Activated naive CD4-positive, alpha-beta T cell treated with anti-CD3 and anti-CD28 coated beads, Interleukin-2, amount 50 U/mL, for 72 hours (primary cell): ENCODE data around the gene CYP2R1. TPM values are rescaled to one million over a fixed set of nuclear protein-coding genes. Genes with fewer than 3 reads are reported as not detected.
"Not testable (repeated sequence)": the region's sequence is repeated elsewhere in the genome, so short reads cannot be mapped to it uniquely, and the experiment has no call there.

Experiments used
- ATAC-seq, 2 donors: fragments of 150-1000 bp; cut with Tn5 transposase; 2 replicates each; pipeline ENCODE4 v1.10.0; 2021; ENCODE audit warnings: mild to moderate bottlenecking in 2 of 2, moderate library complexity in 2 of 2
- DNase-seq, 2 donors: peaks; one replicate each; pipeline ENCODE4 v3.0.0; 2021 to 2022; ENCODE audit warnings: low spot score in 2 of 2
- H3K27ac Mint-ChIP-seq, 2 donors: one replicate each; pipeline ENCODE4 v1.8.0; 2022; ENCODE audit warnings: mild to moderate bottlenecking in 2 of 2, mixed read lengths in 2 of 2
- H3K36me3 Mint-ChIP-seq, 2 donors: one replicate each; pipeline ENCODE4 v1.8.0; 2022; ENCODE audit warnings: mixed read lengths in 2 of 2
- H3K9me3 Mint-ChIP-seq, 2 donors: one replicate each; pipeline ENCODE4 v1.8.0; 2022; ENCODE audit warnings: mixed read lengths in 2 of 2
- total RNA-seq, 2 donors: library from RNA; stranded (reverse); gene quantifications; one replicate each; pipeline ENCODE4 v1.2.3, GENCODE V29; 2022

CYP2R1 gene
- total RNA-seq, 2 donors from 2014 or later: 5.1 to 20.6 TPM

GRCh38 chr11:14902650-14903350 is 10.8 kb upstream of the CYP2R1 start:
- no peaks in the 10 kb centered on the region for H3K9me3 Mint-ChIP-seq
- H3K27ac Mint-ChIP-seq: no peak overlapping the region
- ATAC-seq (no peak), DNase-seq (no peak)
- peaks cover 0 to 8% of the 10 kb centered on the region in 2 donors for H3K36me3 Mint-ChIP-seq

- ATAC-seq (no peak), DNase-seq (no peak)
- no peak overlapping the region for H3K27ac Mint-ChIP-seq
- H3K36me3 Mint-ChIP-seq: no peaks in the 10 kb centered on the region
- peaks cover 0 to 7% of the 10 kb centered on the region in 2 donors for H3K9me3 Mint-ChIP-seq
Observed at GRCh38 chr11:14898906-14899305, 6.9 kb upstream of the CYP2R1 start.

- Mint-ChIP-seq H3K27ac (no peak overlapping the region), H3K9me3 (peaks cover 0 to 7% of the 10 kb centered on the region in 2 donors), H3K36me3 (no peaks in the 10 kb centered on the region)
- DNase-seq (no peak), ATAC-seq (no peak)
Observed at GRCh38 chr11:14898355-14898754, 6.3 kb upstream of the CYP2R1 start.

- DNase-seq: no peak
- ATAC-seq: no peak
- no peak overlapping the region for H3K27ac Mint-ChIP-seq
- peaks cover 0 to 7% of the 10 kb centered on the region in 2 donors for H3K9me3 Mint-ChIP-seq
- peaks cover 7 to 20% of the 10 kb centered on the region in 2 donors for H3K36me3 Mint-ChIP-seq
Observed at GRCh38 chr11:14894657-14895598, 2.9 kb upstream of the CYP2R1 start.

GRCh38 chr11:14892577-14892976 is 546 bp upstream of the CYP2R1 start:
- DNase-seq: no peak
- H3K9me3 Mint-ChIP-seq: peaks cover 0 to 10% of the 10 kb centered on the region in 2 donors
- no peak for ATAC-seq
- H3K36me3 Mint-ChIP-seq: peaks cover 7 to 20% of the 10 kb centered on the region in 2 donors
- peak overlapping the region; percentile 69 to 97 for H3K27ac Mint-ChIP-seq

GRCh38 chr11:14891143-14892035 is 642 bp downstream of the CYP2R1 start:
- H3K9me3 Mint-ChIP-seq: peaks cover 0 to 10% of the 10 kb centered on the region in 2 donors
- H3K27ac Mint-ChIP-seq: peak overlapping the region; percentile 97 to 98
- H3K36me3 Mint-ChIP-seq: peaks cover 7 to 20% of the 10 kb centered on the region in 2 donors
- DNase-seq: peak; percentile 83 to 93
- peak; percentile 85 to 86 for ATAC-seq

GRCh38 chr11:14886513-14886912 is 5.5 kb downstream of the CYP2R1 start:
- peak overlapping the region in 1 of 2 donors; percentile 45 for H3K27ac Mint-ChIP-seq
- peaks cover 7 to 16% of the 10 kb centered on the region in 2 donors for H3K9me3 Mint-ChIP-seq
- no peak for ATAC-seq
- DNase-seq: no peak
- peaks cover 22 to 29% of the 10 kb centered on the region in 2 donors for H3K36me3 Mint-ChIP-seq

- ATAC-seq (no peak), DNase-seq (no peak)
- H3K36me3 Mint-ChIP-seq: peaks cover 15 to 26% of the 10 kb centered on the region in 2 donors
- H3K9me3 Mint-ChIP-seq: peaks cover 7 to 16% of the 10 kb centered on the region in 2 donors
- no peak overlapping the region for H3K27ac Mint-ChIP-seq
Observed at GRCh38 chr11:14884667-14885273, 7.3 kb downstream of the CYP2R1 start.

GRCh38 chr11:14883683-14884082 is 8.3 kb downstream of the CYP2R1 start:
- H3K27ac Mint-ChIP-seq, DNase-seq, ATAC-seq: not testable (repeated sequence)
- peaks cover 15 to 31% of the 10 kb centered on the region in 2 donors for H3K36me3 Mint-ChIP-seq
- peaks cover 7 to 16% of the 10 kb centered on the region in 2 donors for H3K9me3 Mint-ChIP-seq

- Mint-ChIP-seq H3K9me3 (peaks cover 7 to 12% of the 10 kb centered on the region in 2 donors), H3K36me3 (peaks cover 15 to 43% of the 10 kb centered on the region in 2 donors), H3K27ac (peak overlapping the region in 1 of 2 donors; percentile 25)
- ATAC-seq: no peak
- DNase-seq: no peak
Observed at GRCh38 chr11:14882196-14882595, 9.8 kb downstream of the CYP2R1 start.

GRCh38 chr11:14881576-14882193 is 10.3 kb downstream of the CYP2R1 start:
- peak overlapping the region in 1 of 2 donors; percentile 25 for H3K27ac Mint-ChIP-seq
- DNase-seq (no peak), ATAC-seq (no peak)
- peaks cover 7 to 12% of the 10 kb centered on the region in 2 donors for H3K9me3 Mint-ChIP-seq
- peaks cover 15 to 43% of the 10 kb centered on the region in 2 donors for H3K36me3 Mint-ChIP-seq

- H3K9me3 Mint-ChIP-seq: peaks cover 0 to 5% of the 10 kb centered on the region in 2 donors
- no peak overlapping the region for H3K27ac Mint-ChIP-seq
- DNase-seq (no peak), ATAC-seq (no peak)
- peaks cover 0 to 36% of the 10 kb centered on the region in 2 donors for H3K36me3 Mint-ChIP-seq
Observed at GRCh38 chr11:14875163-14875562, 16.9 kb downstream of the CYP2R1 start.

GRCh38 chr11:14873632-14874031 is 18.4 kb downstream of the CYP2R1 start:
- H3K27ac Mint-ChIP-seq: peak overlapping the region in 1 of 2 donors; percentile 15
- peaks cover 0 to 5% of the 10 kb centered on the region in 2 donors for H3K9me3 Mint-ChIP-seq
- DNase-seq (no peak), ATAC-seq (no peak)
- H3K36me3 Mint-ChIP-seq: peaks cover 0 to 31% of the 10 kb centered on the region in 2 donors

- DNase-seq: no peak
- ATAC-seq: peak; percentile 34 to 61
- H3K36me3 Mint-ChIP-seq: peaks cover 0 to 26% of the 10 kb centered on the region in 2 donors
Observed at GRCh38 chr11:14872032-14872431, 20.0 kb downstream of the CYP2R1 start.

GRCh38 chr11:14863775-14864174 is 28.3 kb downstream of the CYP2R1 start:
- Mint-ChIP-seq H3K36me3 (peaks cover 34 to 49% of the 10 kb centered on the region in 2 donors), H3K9me3 (peaks cover 13 to 18% of the 10 kb centered on the region in 2 donors)
- H3K27ac Mint-ChIP-seq: not testable (repeated sequence)

More at GRCh38 chr11:14872032-14872431, 20.0 kb downstream of the CYP2R1 start:
- Mint-ChIP-seq H3K9me3 (peaks cover 0 to 5% of the 10 kb centered on the region in 2 donors), H3K27ac (peak overlapping the region; percentile 38 to 43)

More at GRCh38 chr11:14863775-14864174, 28.3 kb downstream of the CYP2R1 start:
- ATAC-seq, DNase-seq: not testable (repeated sequence)
